GM23338 (cell line): Measurements from ENCODE around the gene MPDU1. TPM values are rescaled to one million over a fixed set of nuclear protein-coding genes. Genes with fewer than 3 reads are reported as not detected.
A peak's percentile ranks its signal among the peaks of the same experiment; 100 is the strongest.

Experiments
- ATAC-seq: fragments of 200-7000 bp; cut with Tn5 transposase; 3 replicates; pipeline ENCODE4 v1.9.1; 2020
- DNase-seq: peaks from one replicate; pipeline ENCODE4 v3.0.0-alpha.2; 2015; ENCODE audit warnings: low spot score
- H2AFZ ChIP-seq: fragments of 200-600 bp; sonication (generic); 2 replicates; pipeline ENCODE4 v1.8.0; 2016; ENCODE audit warnings: antibody characterized with exemption, mild to moderate bottlenecking, moderate library complexity
- H3F3A ChIP-seq: fragments of 200-600 bp; sonication (generic); replicated peaks from 2 replicates; pipeline ENCODE4 v1.8.0; 2017; ENCODE audit warnings: antibody characterized with exemption, mixed run types, low read depth
- H3K27ac ChIP-seq: fragments of 200-600 bp; sonication (generic); 2 replicates; pipeline ENCODE4 v1.6.1; 2016; ENCODE audit warnings: low read depth
- H3K27me3 ChIP-seq: fragments of 200-600 bp; sonication (generic); 2 replicates; pipeline ENCODE4 v1.8.0; 2016; ENCODE audit warnings: mild to moderate bottlenecking, mixed run types, moderate library complexity; ENCODE audit not compliant: insufficient read depth
- H3K36me3 ChIP-seq: fragments of 200-600 bp; sonication (generic); 2 replicates; pipeline ENCODE4 v1.8.0; 2016; ENCODE audit warnings: mild to moderate bottlenecking; ENCODE audit not compliant: insufficient read depth
- H3K4me1 ChIP-seq: fragments of 200-600 bp; sonication (generic); 2 replicates; pipeline ENCODE4 v1.8.0; 2016; ENCODE audit warnings: mild to moderate bottlenecking, moderate library complexity; ENCODE audit not compliant: insufficient read depth
- H3K4me2 ChIP-seq: fragments of 200-600 bp; sonication (generic); 2 replicates; pipeline ENCODE4 v1.7.1; 2017; ENCODE audit warnings: mixed run types
- H3K4me3 ChIP-seq: fragments of 200-600 bp; sonication (generic); 2 replicates; pipeline ENCODE4 v1.6.1; 2016; ENCODE audit warnings: mixed run types
- H3K79me2 ChIP-seq: fragments of 200-600 bp; sonication (generic); replicated peaks from 2 replicates; pipeline ENCODE4 v1.8.0; 2017; ENCODE audit warnings: mild to moderate bottlenecking; ENCODE audit not compliant: insufficient read depth
- H3K9me2 ChIP-seq: fragments of 200-600 bp; sonication (generic); 2 replicates; pipeline ENCODE4 v1.8.0; 2017; ENCODE audit not compliant: insufficient read depth
- H4K20me1 ChIP-seq: fragments of 200-600 bp; sonication (generic); replicated peaks from 2 replicates; pipeline ENCODE4 v1.8.0; 2017; ENCODE audit warnings: mild to moderate bottlenecking; ENCODE audit not compliant: insufficient read depth
- H3K27ac Mint-ChIP-seq: 2 replicates; pipeline ENCODE4 v1.8.0; 2020; ENCODE audit warnings: inconsistent platforms, mild to moderate bottlenecking, moderate library complexity, mixed read lengths
- H3K27me3 Mint-ChIP-seq: 3 replicates; pipeline ENCODE4 v1.8.0; 2022; ENCODE audit warnings: low read depth, mild to moderate bottlenecking, moderate library complexity, mixed read lengths, inconsistent platforms; ENCODE audit not compliant: insufficient read depth, poor library complexity
- H3K36me3 Mint-ChIP-seq: 3 replicates; pipeline ENCODE4 v1.8.0; 2021; ENCODE audit warnings: low read depth, mild to moderate bottlenecking, inconsistent platforms, moderate library complexity, mixed read lengths
- H3K4me1 Mint-ChIP-seq: 3 replicates; pipeline ENCODE4 v1.8.0; 2020; ENCODE audit warnings: mild to moderate bottlenecking, inconsistent platforms, mixed read lengths
- H3K4me3 Mint-ChIP-seq: 3 replicates; pipeline ENCODE4 v1.8.0; 2021; ENCODE audit warnings: moderate library complexity, mild to moderate bottlenecking, inconsistent platforms, mixed read lengths
- H3K9me3 Mint-ChIP-seq: 3 replicates; pipeline ENCODE4 v1.8.0; 2020; ENCODE audit warnings: moderate library complexity, mild to moderate bottlenecking, inconsistent platforms, mixed read lengths
- CREB1 ChIP-seq: fragments of 250-450 bp; sonication (Bioruptor Pico); IDR thresholded peaks from 2 replicates; pipeline ENCODE4 v1.5.0; 2020; ENCODE audit warnings: low read depth, mild to moderate bottlenecking, moderate library complexity
- ETS1 ChIP-seq: IDR thresholded peaks from 2 replicates; pipeline ENCODE4 v1.6.1; 2016; ENCODE audit warnings: antibody characterized with exemption
- EZH2 ChIP-seq: fragments of 200-600 bp; sonication (generic); IDR thresholded peaks from one replicate; pipeline ENCODE4 v1.8.0; 2017; ENCODE audit warnings: antibody characterized with exemption, mild to moderate bottlenecking, low read depth; ENCODE audit not compliant: unreplicated experiment
- JUNB ChIP-seq: IDR thresholded peaks from one replicate; pipeline ENCODE4 v1.6.1; 2016; ENCODE audit warnings: antibody characterized with exemption; ENCODE audit not compliant: unreplicated experiment
- STAT1 ChIP-seq: IDR thresholded peaks from one replicate; pipeline ENCODE4 v1.6.1; 2016; ENCODE audit warnings: antibody characterized with exemption; ENCODE audit not compliant: unreplicated experiment
- polyA plus RNA-seq: library from polyadenylated mRNA; unstranded; fragments of >200 nt; fragmentation: Nextera tagmentation; extraction: Ambion mirVana; gene quantifications from 2 replicates; pipeline ENCODE4 v1.2.1, GENCODE V29; 2016
- total RNA-seq: library from RNA; depleted of rRNA; stranded (reverse); fragments of >200 nt; shearing (Covaris generic); gene quantifications from 2 replicates; pipeline ENCODE4 v1.2.3, GENCODE V29; 2014
- TF ChIP-seq, protein P1 (sequence below), 2 experiments: fragments of 200-600 bp in 1 of 2; sonication (generic) in 1 of 2; conservative IDR thresholded peaks; 2 replicates each; pipeline versions ENCODE4 v1.5.1 to v1.6.1; 2016 to 2017; ENCODE audit warnings: antibody characterized with exemption in 2 of 2, low read depth in 2 of 2, mild to moderate bottlenecking in 2 of 2, moderate library complexity in 1 of 2
- TF ChIP-seq, protein P2 (sequence below): fragments of 250-450 bp; sonication (Bioruptor Pico); IDR thresholded peaks from 2 replicates; pipeline ENCODE4 v1.5.0; 2020; ENCODE audit warnings: mild to moderate bottlenecking, moderate library complexity

The MPDU1 gene
- total and polyA plus RNA-seq, 2 experiments from 2014 or later: 65.1 to 216 TPM

- no peaks in the 10 kb centered on the region for H3K36me3 Mint-ChIP-seq
- Histone ChIP-seq H2AFZ (no peak overlapping the region), H3K36me3 (no peaks in the 10 kb centered on the region), H3K79me2 (no peaks in the 10 kb centered on the region), H3K27ac (no peak overlapping the region), H3K4me2 (no peak overlapping the region), H3F3A (peaks cover 19% of the 10 kb centered on the region), H3K4me3 (no peak overlapping the region), H3K27me3 (peaks cover 4% of the 10 kb centered on the region), H3K9me2 (no peaks in the 10 kb centered on the region), H3K4me1 (peaks cover 15% of the 10 kb centered on the region), H4K20me1 (no peaks in the 10 kb centered on the region)
- H3K9me3 Mint-ChIP-seq: no peaks in the 10 kb centered on the region
- ATAC-seq: no peak
- H3K4me1 Mint-ChIP-seq: peaks cover 27% of the 10 kb centered on the region
- H3K27me3 Mint-ChIP-seq: peaks cover 13% of the 10 kb centered on the region
- no peak for DNase-seq
- H3K27ac Mint-ChIP-seq: no peak overlapping the region
- TF ChIP-seq JUNB: no peak
- TF ChIP-seq CREB1 (CRISPR knock-in tag): no peak
- no peak for TF ChIP-seq EZH2
- H3K4me3 Mint-ChIP-seq: no peak overlapping the region
Measured at GRCh38 chr17:7553356-7553755, 30.3 kb upstream of the MPDU1 start.

- H3K27ac Mint-ChIP-seq: no peak overlapping the region
- peaks cover 21% of the 10 kb centered on the region for H3K27me3 Mint-ChIP-seq
- ATAC-seq: peak; percentile 11
- DNase-seq: peak; percentile 63
- no peaks in the 10 kb centered on the region for H4K20me1 ChIP-seq
- H3K36me3 ChIP-seq: no peaks in the 10 kb centered on the region
- H3K4me1 ChIP-seq: peaks cover 32% of the 10 kb centered on the region
- H3F3A ChIP-seq: peaks cover 16% of the 10 kb centered on the region
- no peak overlapping the region for H3K4me3 ChIP-seq
- peaks cover 45% of the 10 kb centered on the region for H3K4me1 Mint-ChIP-seq
- no peak overlapping the region for H3K4me2 ChIP-seq
- H3K79me2 ChIP-seq: no peaks in the 10 kb centered on the region
- no peak overlapping the region for H3K27ac ChIP-seq
- H3K27me3 ChIP-seq: no peaks in the 10 kb centered on the region
- TF ChIP-seq, protein P1, sequence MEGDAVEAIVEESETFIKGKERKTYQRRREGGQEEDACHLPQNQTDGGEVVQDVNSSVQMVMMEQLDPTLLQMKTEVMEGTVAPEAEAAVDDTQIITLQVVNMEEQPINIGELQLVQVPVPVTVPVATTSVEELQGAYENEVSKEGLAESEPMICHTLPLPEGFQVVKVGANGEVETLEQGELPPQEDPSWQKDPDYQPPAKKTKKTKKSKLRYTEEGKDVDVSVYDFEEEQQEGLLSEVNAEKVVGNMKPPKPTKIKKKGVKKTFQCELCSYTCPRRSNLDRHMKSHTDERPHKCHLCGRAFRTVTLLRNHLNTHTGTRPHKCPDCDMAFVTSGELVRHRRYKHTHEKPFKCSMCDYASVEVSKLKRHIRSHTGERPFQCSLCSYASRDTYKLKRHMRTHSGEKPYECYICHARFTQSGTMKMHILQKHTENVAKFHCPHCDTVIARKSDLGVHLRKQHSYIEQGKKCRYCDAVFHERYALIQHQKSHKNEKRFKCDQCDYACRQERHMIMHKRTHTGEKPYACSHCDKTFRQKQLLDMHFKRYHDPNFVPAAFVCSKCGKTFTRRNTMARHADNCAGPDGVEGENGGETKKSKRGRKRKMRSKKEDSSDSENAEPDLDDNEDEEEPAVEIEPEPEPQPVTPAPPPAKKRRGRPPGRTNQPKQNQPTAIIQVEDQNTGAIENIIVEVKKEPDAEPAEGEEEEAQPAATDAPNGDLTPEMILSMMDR (conservative IDR thresholded peaks at IDR 0.05; ENCODE audit: low read depth in 2 of 2): peak; percentile 52 to 57
- TF ChIP-seq JUNB: no peak
- no peak overlapping the region; the same call in 1 of the 2 replicates for H2AFZ ChIP-seq
- peak overlapping the region; percentile 4; the same call in 2 of the 3 replicates for H3K4me3 Mint-ChIP-seq
- no peaks in the 10 kb centered on the region for H3K36me3 Mint-ChIP-seq
- no peaks in the 10 kb centered on the region for H3K9me2 ChIP-seq
- H3K9me3 Mint-ChIP-seq: no peaks in the 10 kb centered on the region
Measured at GRCh38 chr17:7555320-7555948, 28.2 kb upstream of the MPDU1 start.

DNA sequence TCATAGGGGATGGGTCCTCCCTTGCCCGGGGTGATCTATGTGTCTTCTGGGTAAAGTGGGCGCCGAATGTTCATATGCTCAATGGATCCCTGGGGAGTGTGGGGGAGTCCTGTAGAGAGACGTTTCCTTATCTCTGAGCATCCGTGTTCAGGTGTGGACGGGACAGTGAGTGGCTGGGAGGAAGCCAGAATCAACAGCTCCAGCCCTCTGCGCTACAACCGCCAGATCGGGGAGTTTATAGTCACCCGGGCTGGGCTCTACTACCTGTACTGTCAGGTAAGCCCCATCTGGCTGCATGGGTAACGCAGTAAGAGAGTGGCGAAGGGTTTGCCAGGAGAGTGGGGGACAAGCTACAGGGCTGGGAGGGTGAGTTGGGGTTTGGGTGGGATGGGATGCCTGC, 27.0 kb upstream of the MPDU1 start:
- no peak for DNase-seq
- peaks cover 24% of the 10 kb centered on the region for H3K27me3 Mint-ChIP-seq
- Histone ChIP-seq H3K4me2 (no peak overlapping the region; the same call in 1 of the 2 replicates), H3K4me3 (no peak overlapping the region), H3F3A (peaks cover 20% of the 10 kb centered on the region), H3K4me1 (peaks cover 37% of the 10 kb centered on the region), H4K20me1 (no peaks in the 10 kb centered on the region), H3K27me3 (no peaks in the 10 kb centered on the region), H3K9me2 (no peaks in the 10 kb centered on the region), H3K27ac (no peak overlapping the region), H2AFZ (no peak overlapping the region), H3K36me3 (no peaks in the 10 kb centered on the region), H3K79me2 (no peaks in the 10 kb centered on the region)
- ATAC-seq: no peak
- H3K4me1 Mint-ChIP-seq: peaks cover 50% of the 10 kb centered on the region
- no peaks in the 10 kb centered on the region for H3K36me3 Mint-ChIP-seq
- no peak overlapping the region for H3K4me3 Mint-ChIP-seq
- no peaks in the 10 kb centered on the region for H3K9me3 Mint-ChIP-seq
- no peak overlapping the region for H3K27ac Mint-ChIP-seq
- TF ChIP-seq JUNB (no peak), ETS1 (no peak), STAT1 (no peak)
- TF ChIP-seq, protein P2, sequence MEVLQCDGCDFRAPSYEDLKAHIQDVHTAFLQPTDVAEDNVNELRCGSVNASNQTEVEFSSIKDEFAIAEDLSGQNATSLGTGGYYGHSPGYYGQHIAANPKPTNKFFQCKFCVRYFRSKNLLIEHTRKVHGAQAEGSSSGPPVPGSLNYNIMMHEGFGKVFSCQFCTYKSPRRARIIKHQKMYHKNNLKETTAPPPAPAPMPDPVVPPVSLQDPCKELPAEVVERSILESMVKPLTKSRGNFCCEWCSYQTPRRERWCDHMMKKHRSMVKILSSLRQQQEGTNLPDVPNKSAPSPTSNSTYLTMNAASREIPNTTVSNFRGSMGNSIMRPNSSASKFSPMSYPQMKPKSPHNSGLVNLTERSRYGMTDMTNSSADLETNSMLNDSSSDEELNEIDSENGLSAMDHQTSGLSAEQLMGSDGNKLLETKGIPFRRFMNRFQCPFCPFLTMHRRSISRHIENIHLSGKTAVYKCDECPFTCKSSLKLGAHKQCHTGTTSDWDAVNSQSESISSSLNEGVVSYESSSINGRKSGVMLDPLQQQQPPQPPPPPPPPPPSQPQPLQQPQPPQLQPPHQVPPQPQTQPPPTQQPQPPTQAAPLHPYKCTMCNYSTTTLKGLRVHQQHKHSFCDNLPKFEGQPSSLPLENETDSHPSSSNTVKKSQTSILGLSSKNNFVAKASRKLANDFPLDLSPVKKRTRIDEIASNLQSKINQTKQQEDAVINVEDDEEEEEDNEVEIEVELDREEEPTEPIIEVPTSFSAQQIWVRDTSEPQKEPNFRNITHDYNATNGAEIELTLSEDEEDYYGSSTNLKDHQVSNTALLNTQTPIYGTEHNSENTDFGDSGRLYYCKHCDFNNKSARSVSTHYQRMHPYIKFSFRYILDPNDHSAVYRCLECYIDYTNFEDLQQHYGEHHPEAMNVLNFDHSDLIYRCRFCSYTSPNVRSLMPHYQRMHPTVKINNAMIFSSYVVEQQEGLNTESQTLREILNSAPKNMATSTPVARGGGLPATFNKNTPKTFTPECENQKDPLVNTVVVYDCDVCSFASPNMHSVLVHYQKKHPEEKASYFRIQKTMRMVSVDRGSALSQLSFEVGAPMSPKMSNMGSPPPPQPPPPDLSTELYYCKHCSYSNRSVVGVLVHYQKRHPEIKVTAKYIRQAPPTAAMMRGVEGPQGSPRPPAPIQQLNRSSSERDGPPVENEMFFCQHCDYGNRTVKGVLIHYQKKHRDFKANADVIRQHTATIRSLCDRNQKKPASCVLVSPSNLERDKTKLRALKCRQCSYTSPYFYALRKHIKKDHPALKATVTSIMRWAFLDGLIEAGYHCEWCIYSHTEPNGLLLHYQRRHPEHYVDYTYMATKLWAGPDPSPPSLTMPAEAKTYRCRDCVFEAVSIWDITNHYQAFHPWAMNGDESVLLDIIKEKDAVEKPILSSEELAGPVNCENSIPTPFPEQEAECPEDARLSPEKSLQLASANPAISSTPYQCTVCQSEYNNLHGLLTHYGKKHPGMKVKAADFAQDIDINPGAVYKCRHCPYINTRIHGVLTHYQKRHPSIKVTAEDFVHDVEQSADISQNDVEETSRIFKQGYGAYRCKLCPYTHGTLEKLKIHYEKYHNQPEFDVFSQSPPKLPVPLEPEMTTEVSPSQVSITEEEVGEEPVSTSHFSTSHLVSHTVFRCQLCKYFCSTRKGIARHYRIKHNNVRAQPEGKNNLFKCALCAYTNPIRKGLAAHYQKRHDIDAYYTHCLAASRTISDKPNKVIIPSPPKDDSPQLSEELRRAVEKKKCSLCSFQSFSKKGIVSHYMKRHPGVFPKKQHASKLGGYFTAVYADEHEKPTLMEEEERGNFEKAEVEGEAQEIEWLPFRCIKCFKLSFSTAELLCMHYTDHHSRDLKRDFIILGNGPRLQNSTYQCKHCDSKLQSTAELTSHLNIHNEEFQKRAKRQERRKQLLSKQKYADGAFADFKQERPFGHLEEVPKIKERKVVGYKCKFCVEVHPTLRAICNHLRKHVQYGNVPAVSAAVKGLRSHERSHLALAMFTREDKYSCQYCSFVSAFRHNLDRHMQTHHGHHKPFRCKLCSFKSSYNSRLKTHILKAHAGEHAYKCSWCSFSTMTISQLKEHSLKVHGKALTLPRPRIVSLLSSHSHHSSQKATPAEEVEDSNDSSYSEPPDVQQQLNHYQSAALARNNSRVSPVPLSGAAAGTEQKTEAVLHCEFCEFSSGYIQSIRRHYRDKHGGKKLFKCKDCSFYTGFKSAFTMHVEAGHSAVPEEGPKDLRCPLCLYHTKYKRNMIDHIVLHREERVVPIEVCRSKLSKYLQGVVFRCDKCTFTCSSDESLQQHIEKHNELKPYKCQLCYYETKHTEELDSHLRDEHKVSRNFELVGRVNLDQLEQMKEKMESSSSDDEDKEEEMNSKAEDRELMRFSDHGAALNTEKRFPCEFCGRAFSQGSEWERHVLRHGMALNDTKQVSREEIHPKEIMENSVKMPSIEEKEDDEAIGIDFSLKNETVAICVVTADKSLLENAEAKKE (CRISPR knock-in tag): no peak
